HS-5 (cell line): Measurements from ENCODE around the gene LY6G5C.

Source experiments
- DNase-seq: peaks from one replicate; pipeline ENCODE4 v3.0.0-alpha.2; 2012; ENCODE audit warnings: low read depth

The LY6G5C gene

GRCh38 chr6:31680226-31681134 is at the start of gene LY6G5C:
TSS of gene LY6G5C (minus strand) at chr6:31681067. CDS start at chr6:31680373, 694 bp downstream.
- no peak for DNase-seq

GRCh38 chr6:31729979-31730630 is 49.2 kb upstream of the LY6G5C start:
- DNase-seq, result no peak

GRCh38 chr6:31729515-31729978 is 48.7 kb upstream of the LY6G5C start:
- DNase-seq, result no peak

- no peak for DNase-seq
Observed at GRCh38 chr6:31728767-31729514, 48.1 kb upstream of the LY6G5C start, which contains the start of gene DDAH2. TSS of gene DDAH2 (minus strand) at chr6:31729299. CDS start at chr6:31729161, 138 bp downstream.

- no peak for DNase-seq
Observed at GRCh38 chr6:31727717-31728671, 47.1 kb upstream of the LY6G5C start.

- DNase-seq, result no peak
Observed at GRCh38 chr6:31727034-31727716, 46.3 kb upstream of the LY6G5C start.

- DNase-seq, result no peak
Observed at GRCh38 chr6:31725502-31726350, 44.9 kb upstream of the LY6G5C start.

- no peak for DNase-seq
Observed at GRCh38 chr6:31723980-31724691, 43.3 kb upstream of the LY6G5C start.

- DNase-seq, result no peak
Observed at GRCh38 chr6:31723245-31723979, 42.5 kb upstream of the LY6G5C start, which contains the start of gene MPIG6B. TSS of gene MPIG6B (plus strand) at chr6:31723373. CDS start at chr6:31723384, 11 bp downstream.

- DNase-seq, result no peak
Observed at GRCh38 chr6:31722173-31722572, 41.3 kb upstream of the LY6G5C start.

- no peak for DNase-seq
Observed at GRCh38 chr6:31721351-31722020, 40.6 kb upstream of the LY6G5C start, which contains the start of gene LY6G6C. TSS of gene LY6G6C (minus strand) at chr6:31721746. CDS start at chr6:31721679, 67 bp downstream.

GRCh38 chr6:31720196-31720770 is 39.4 kb upstream of the LY6G5C start:
- no peak for DNase-seq

- no peak for DNase-seq
Observed at GRCh38 chr6:31719001-31719400, 38.1 kb upstream of the LY6G5C start.

- DNase-seq, result no peak
Observed at GRCh38 chr6:31718265-31718664, 37.4 kb upstream of the LY6G5C start.

- DNase-seq, result no peak
Observed at GRCh38 chr6:31717499-31718222, 36.8 kb upstream of the LY6G5C start.
